C4-2B (cell line): ENCODE data around the gene GHRL.

ENCODE experiments used
- H3K27ac ChIP-seq: fragments of 450-650 bp; 2 replicates; pipeline ENCODE4 v1.5.1; 2017
- ZFX ChIP-seq: fragments of 450-650 bp; IDR thresholded peaks from 2 replicates; pipeline ENCODE4 v1.6.1; 2017
- TF ChIP-seq, protein P1 (sequence below): fragments of 450-650 bp; conservative IDR thresholded peaks from 2 replicates; pipeline ENCODE4 v1.5.1; 2017; ENCODE audit warnings: mild to moderate bottlenecking

GHRL gene

DNA sequence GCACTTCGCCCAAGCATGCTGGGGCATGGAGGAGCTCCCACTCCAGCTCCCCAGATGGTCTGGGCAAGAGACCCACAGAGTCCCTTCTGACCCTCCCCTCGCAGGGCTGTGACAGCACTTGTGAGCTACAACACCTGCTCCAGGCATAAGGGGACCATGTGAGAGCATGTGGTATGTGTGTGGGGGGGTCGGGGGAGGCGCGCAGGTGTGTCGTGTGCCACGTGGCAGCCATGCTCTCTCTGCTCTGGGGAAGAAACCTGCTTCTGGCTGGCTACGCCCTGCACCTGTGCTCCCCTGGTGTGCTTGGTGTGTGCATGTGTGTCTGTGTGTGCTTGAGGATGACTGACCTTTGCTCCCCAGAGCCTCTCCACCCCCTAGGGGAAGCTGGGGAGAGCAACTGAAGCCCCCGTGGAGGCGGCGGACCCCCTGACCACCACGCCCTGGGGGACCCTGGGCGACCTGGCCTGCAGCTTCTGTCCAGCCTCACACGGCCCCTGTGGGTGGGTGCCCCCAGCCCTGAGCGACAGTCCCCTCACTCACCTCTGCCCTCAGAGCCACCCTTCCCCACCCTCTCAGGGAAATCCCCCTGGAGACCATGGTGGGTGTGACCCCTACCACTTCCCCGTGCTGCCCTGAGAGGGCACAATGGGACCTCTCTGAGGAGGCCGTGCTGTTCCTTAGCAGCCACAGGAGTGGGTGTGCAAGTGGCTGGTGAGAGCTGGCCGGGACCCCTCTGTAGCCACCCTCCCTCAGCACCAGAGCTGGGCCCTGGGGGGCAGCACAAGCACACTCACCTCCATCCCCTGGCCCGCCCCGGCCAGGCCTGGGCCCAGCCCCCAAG, 44.8 kb upstream of the GHRL start:
- TF ChIP-seq, protein P1, sequence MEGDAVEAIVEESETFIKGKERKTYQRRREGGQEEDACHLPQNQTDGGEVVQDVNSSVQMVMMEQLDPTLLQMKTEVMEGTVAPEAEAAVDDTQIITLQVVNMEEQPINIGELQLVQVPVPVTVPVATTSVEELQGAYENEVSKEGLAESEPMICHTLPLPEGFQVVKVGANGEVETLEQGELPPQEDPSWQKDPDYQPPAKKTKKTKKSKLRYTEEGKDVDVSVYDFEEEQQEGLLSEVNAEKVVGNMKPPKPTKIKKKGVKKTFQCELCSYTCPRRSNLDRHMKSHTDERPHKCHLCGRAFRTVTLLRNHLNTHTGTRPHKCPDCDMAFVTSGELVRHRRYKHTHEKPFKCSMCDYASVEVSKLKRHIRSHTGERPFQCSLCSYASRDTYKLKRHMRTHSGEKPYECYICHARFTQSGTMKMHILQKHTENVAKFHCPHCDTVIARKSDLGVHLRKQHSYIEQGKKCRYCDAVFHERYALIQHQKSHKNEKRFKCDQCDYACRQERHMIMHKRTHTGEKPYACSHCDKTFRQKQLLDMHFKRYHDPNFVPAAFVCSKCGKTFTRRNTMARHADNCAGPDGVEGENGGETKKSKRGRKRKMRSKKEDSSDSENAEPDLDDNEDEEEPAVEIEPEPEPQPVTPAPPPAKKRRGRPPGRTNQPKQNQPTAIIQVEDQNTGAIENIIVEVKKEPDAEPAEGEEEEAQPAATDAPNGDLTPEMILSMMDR: no peak
- no peak for TF ChIP-seq ZFX
- H3K27ac ChIP-seq: no peak overlapping the region

GRCh38 chr3:10336761-10337160, 44.0 kb upstream of the GHRL start:
- no peak for TF ChIP-seq ZFX
- TF ChIP-seq, protein P1: no peak
- H3K27ac ChIP-seq: no peak overlapping the region

DNA sequence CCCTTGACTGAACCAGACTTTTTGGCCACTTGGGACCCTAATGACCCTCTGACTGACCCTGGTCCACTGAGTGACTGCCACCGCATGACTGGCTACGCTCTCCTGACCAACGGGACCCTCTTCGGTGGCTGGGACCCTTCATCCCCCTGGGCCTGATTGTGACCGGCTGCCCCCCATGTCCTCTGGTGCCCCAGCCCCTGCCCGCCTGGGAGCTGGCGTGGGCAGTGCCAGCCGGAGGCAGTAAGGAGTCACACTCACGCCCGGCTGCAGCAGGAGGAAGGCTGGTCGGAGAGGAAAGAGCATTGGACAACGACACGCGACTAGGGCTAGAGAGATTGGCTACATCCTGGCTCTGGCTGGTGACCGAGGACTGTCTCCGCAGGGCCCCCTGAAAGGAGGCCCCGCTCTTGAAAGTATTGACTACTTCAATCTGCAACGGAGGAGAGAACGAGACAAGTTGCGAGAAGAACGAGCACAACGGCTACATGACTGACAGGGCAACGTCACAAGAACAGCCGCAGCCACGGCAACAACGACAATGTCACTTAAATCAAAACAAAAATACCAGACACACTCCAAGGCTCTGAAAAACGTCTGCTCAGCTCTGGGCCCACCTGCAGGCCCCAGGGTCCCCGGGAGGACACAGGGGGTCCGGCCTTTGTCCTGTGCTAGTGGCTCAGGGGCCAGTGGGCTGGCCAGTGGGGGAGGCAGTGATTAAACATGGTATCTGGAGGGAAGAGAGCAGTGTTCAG, 43.3 kb upstream of the GHRL start:
- TF ChIP-seq, protein P1: no peak
- no peak for TF ChIP-seq ZFX
- H3K27ac ChIP-seq: no peak overlapping the region

DNA sequence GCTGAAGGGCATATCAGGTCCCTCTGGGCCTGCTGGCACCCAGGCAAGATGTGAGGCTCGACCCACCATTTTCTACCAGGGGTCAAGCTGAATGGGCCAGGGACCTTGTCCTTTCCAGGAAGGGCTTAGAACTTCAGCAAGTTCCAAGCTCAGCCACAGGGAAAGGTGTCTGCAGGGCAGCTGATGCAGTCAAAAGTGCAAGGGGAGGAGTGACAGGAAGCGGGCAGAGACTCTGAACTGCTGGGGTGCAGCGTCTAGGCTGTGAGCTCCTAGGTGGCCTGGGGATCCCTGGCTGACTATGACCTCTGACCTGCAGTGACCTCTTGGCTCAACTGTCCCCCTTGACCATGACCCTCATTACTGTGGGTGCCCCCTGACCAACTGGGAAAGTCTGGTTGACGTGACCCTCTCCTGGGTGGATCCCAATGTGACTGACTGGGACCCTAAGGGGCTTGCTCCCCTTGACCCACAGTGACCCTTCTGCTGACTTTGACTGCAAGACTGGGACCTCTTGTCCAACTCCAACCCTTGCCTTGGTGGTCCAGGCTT, 42.5 kb upstream of the GHRL start:
- TF ChIP-seq ZFX: no peak
- TF ChIP-seq, protein P1: no peak
- no peak overlapping the region for H3K27ac ChIP-seq

DNA sequence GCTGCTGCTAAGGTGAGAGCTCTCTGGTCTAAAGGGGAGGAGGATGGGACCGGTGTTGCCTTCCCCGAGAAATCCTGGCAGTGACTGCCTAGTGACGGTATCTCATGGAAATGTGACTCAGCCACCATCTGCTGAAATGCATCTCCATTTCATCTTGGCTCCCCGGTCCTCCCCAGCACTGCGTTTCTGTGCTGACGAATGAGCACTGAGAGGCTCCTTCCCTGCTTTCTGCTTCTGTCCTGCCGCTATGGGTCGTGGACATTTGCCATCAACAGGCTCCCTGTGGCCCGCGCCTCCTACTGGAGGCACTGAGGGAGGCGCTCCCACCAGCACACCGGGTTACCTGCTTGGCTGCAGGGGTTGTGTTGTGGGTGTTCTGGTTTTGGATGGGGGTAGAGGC, 41.7 kb upstream of the GHRL start:
- H3K27ac ChIP-seq: no peak overlapping the region
- TF ChIP-seq, protein P1: peak; percentile 60
- no peak for TF ChIP-seq ZFX

- no peak overlapping the region for H3K27ac ChIP-seq
- TF ChIP-seq ZFX: no peak
- TF ChIP-seq, protein P1: no peak
Observed at GRCh38 chr3:10334042-10334441, 41.3 kb upstream of the GHRL start.

DNA sequence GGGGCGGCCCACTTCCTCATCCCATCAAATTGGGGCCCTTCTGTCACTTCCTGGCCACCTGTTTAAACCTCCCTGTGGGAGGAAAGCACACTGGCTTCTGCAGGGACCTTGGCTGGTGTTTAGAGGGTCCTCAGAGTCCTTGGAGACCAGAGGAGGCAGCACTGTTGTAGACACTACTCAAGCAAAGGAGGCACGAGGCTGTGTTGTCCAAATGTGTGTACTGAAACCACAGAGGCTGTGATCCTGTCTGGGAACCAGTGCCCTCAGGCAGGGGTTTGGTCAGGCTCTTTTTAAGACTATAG, 40.6 kb upstream of the GHRL start:
- no peak for TF ChIP-seq ZFX
- TF ChIP-seq, protein P1: no peak
- no peak overlapping the region for H3K27ac ChIP-seq
